ENCODE data around the gene AP1M2. TPM values are rescaled to one million over a fixed set of nuclear protein-coding genes. Genes with fewer than 3 reads are reported as not detected.

AP1M2 gene
- total RNA-seq, 1 experiment from 2014 or later: 146 TPM

DNA sequence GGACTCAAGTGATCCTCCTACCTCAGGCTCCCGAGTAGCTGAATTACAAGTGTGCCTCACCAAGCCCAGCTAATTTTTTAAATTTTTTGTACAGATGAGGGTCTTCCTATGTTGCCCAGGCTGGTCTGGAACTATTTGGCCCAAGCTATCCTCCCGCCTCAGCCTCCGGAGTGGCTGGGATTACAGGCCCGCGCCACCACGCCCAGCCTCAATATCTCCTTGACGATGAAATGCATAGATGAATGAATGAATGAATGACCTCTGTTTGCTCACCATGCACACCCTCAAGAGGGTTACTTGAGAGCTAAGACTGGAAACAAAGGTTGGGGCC lies 14.9 kb upstream of the AP1M2 start:
- no peaks in the 10 kb centered on the region for H3K9me3 Mint-ChIP-seq
- no peak overlapping the region for H3K27ac ChIP-seq (ENCODE audit: insufficient read length, low read depth, low read length)
- H3K23me2 ChIP-seq (ENCODE audit: insufficient read length, low read depth, low read length, poor library complexity, severe bottlenecking): peaks cover 11% of the 10 kb centered on the region
- no peak overlapping the region for H4K5ac ChIP-seq (ENCODE audit: insufficient read length, low read depth, low read length)
- no peak for DNase-seq
- peaks cover 16 to 18% of the 10 kb centered on the region in 2 experiments for H3K4me1 Mint-ChIP-seq
- H3K79me1 ChIP-seq (ENCODE audit: insufficient read depth, low read depth, low read length, poor library complexity, severe bottlenecking): no peaks in the 10 kb centered on the region
- no peak overlapping the region for H3K9ac ChIP-seq (ENCODE audit: extremely low read depth, insufficient read length, low read length)
- no peak overlapping the region for H2BK15ac ChIP-seq (ENCODE audit: low read depth, low read length)
- no peak overlapping the region for H4K91ac ChIP-seq (ENCODE audit: insufficient read length, low read depth, low read length)
- H3K4me2 ChIP-seq (ENCODE audit: insufficient read depth, insufficient read length, low read length): no peak overlapping the region
- no peak overlapping the region for H2AFZ ChIP-seq (ENCODE audit: low read length)
- H4K20me1 ChIP-seq (ENCODE audit: control insufficient read depth, insufficient read depth, insufficient read length): no peaks in the 10 kb centered on the region
- no peak overlapping the region for H2BK120ac ChIP-seq (ENCODE audit: low read depth, low read length, poor library complexity, severe bottlenecking)
- WGBS (ENCODE audit: extremely low coverage, insufficient read length, low lambda C conversion rate): no CpG with 5 or more reads among the region's 7 CpGs
- no peak overlapping the region for H3K18ac ChIP-seq (ENCODE audit: insufficient read length, low read depth, low read length)
- no peak overlapping the region for H2BK12ac ChIP-seq (ENCODE audit: insufficient read length, low read depth, low read length)
- no peaks in the 10 kb centered on the region; the same call in 1 of the 2 replicates for H3K79me2 ChIP-seq (ENCODE audit: insufficient read depth, low read length)
- no peaks in the 10 kb centered on the region for H3K9me3 ChIP-seq (ENCODE audit: control insufficient read depth, low read depth, low read length)
- H2AK5ac ChIP-seq (ENCODE audit: insufficient read length, low read length): no peak overlapping the region
- no peak overlapping the region for H3K14ac ChIP-seq (ENCODE audit: insufficient read depth, low read length)
- H3K4ac ChIP-seq (ENCODE audit: low read depth, low read length): no peak overlapping the region
- H3K36me3 Mint-ChIP-seq (ENCODE audit: insufficient read depth in 1 of 3, low read depth in 3 of 3): no peaks in the 10 kb centered on the region; a peak in 1 of 7 replicates
- no peak overlapping the region for H4K8ac ChIP-seq (replicated peaks; ENCODE audit: insufficient read length, low read depth, low read length)
- no peak overlapping the region for H2BK5ac ChIP-seq (ENCODE audit: insufficient read length, low read length)
- TF ChIP-seq, protein P1, sequence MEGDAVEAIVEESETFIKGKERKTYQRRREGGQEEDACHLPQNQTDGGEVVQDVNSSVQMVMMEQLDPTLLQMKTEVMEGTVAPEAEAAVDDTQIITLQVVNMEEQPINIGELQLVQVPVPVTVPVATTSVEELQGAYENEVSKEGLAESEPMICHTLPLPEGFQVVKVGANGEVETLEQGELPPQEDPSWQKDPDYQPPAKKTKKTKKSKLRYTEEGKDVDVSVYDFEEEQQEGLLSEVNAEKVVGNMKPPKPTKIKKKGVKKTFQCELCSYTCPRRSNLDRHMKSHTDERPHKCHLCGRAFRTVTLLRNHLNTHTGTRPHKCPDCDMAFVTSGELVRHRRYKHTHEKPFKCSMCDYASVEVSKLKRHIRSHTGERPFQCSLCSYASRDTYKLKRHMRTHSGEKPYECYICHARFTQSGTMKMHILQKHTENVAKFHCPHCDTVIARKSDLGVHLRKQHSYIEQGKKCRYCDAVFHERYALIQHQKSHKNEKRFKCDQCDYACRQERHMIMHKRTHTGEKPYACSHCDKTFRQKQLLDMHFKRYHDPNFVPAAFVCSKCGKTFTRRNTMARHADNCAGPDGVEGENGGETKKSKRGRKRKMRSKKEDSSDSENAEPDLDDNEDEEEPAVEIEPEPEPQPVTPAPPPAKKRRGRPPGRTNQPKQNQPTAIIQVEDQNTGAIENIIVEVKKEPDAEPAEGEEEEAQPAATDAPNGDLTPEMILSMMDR (conservative IDR thresholded peaks at IDR 0.05): no peak
- peak overlapping the region; percentile 50 to 79 for H3K4me3 Mint-ChIP-seq
- no peak overlapping the region for H2BK20ac ChIP-seq (ENCODE audit: low read depth, low read length, poor library complexity, severe bottlenecking)
- H3K56ac ChIP-seq (ENCODE audit: insufficient read length, low read depth, low read length): no peak overlapping the region
- no peaks in the 10 kb centered on the region for H3K27me3 ChIP-seq (ENCODE audit: insufficient read depth, low read length)
- no peaks in the 10 kb centered on the region for H3K4me1 ChIP-seq (ENCODE audit: insufficient read depth, low read length)
- peaks cover 9% of the 10 kb centered on the region for H3K27me3 Mint-ChIP-seq (ENCODE audit: low read depth)
- no peak overlapping the region for H3K23ac ChIP-seq (ENCODE audit: insufficient read length, low read depth, low read length)
- no peak overlapping the region for H3T11ph ChIP-seq (ENCODE audit: low read length)
- H3K27ac Mint-ChIP-seq: no peak overlapping the region

All from H9 (cell line).